Stimulated activated CD8-positive, alpha-beta memory T cell treated with anti-CD3 and anti-CD28 coated beads, Interleukin-15, amount 100 ng/mL, for 1 hour (primary cell): ENCODE data around the gene SLC49A3.

Experiments
- DNase-seq: peaks from one replicate; pipeline ENCODE4 v3.0.0-alpha.2; 2020; ENCODE audit warnings: low read depth

The SLC49A3 gene

GRCh38 chr4:665381-665750 lies 23.6 kb downstream of the SLC49A3 start:
- DNase-seq = no peak

- DNase-seq = no peak
These were observed 24.2 kb downstream of the SLC49A3 start for GRCh38 chr4:664713-665231.

- peak; percentile 51 for DNase-seq
These were observed 25.2 kb downstream of the SLC49A3 start for GRCh38 chr4:663438-664428.

- DNase-seq = no peak
These were observed 25.9 kb downstream of the SLC49A3 start for GRCh38 chr4:663046-663437.

GRCh38 chr4:661881-662761 lies 26.8 kb downstream of the SLC49A3 start:
- DNase-seq = no peak

DNA sequence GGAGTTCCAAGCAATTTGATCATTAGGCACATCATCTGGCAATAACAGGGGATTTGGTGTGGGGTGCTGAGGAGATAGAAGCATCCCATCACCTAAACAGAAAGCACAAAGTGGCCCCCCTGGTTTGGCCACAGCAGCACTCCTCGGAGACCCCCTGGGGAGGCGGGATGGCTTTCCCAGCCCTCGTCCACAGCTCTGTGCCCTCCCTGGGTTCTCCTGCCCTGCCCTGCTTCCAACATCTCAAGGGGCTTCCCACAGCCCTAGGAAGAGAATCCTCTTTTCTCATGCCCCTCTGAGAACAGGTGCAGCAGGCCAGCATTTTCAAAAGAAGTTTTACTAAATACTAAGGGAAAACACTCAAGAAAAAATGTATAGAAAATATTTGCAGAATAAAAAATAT lies 27.7 kb downstream of the SLC49A3 start:
- no peak for DNase-seq

DNA sequence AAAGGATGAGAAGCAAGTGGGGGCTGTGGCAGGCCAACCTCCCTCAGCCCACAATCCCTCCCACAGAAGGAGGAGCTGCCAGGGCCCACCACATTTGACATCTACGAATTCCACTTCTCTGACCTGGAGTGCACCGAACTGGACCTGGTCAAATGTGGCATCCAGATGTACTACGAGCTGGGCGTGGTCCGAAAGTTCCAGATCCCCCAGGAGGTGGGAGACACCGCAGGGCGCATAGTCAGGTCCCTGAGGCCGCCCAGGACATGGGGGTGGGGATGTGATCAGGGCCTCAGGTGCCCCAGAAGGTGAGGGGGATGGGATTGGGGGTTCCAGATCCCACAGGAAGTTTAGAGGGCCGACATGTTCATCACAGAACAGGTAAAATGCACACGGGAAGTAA lies 28.6 kb downstream of the SLC49A3 start:
- no peak for DNase-seq

DNA sequence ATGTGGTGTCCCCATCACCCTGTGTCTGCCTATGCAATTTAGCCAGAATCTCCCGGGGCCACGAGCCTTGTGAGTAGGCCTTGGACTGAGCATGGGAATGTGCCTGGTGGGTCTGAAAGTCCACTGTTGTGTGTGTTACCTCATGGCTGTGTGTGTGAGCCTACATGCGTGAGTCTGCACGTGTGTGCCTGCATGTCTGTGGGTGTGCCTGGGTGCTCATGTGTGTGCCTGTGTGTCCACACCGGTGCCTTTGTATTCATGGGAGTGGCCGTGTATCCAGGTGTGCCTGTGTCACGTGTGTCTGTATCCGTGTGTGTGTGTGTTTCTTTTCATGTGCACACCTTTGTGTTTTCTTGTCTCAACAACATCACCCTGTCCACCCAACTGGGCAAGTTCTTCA lies 29.1 kb downstream of the SLC49A3 start:
- no peak for DNase-seq

DNA sequence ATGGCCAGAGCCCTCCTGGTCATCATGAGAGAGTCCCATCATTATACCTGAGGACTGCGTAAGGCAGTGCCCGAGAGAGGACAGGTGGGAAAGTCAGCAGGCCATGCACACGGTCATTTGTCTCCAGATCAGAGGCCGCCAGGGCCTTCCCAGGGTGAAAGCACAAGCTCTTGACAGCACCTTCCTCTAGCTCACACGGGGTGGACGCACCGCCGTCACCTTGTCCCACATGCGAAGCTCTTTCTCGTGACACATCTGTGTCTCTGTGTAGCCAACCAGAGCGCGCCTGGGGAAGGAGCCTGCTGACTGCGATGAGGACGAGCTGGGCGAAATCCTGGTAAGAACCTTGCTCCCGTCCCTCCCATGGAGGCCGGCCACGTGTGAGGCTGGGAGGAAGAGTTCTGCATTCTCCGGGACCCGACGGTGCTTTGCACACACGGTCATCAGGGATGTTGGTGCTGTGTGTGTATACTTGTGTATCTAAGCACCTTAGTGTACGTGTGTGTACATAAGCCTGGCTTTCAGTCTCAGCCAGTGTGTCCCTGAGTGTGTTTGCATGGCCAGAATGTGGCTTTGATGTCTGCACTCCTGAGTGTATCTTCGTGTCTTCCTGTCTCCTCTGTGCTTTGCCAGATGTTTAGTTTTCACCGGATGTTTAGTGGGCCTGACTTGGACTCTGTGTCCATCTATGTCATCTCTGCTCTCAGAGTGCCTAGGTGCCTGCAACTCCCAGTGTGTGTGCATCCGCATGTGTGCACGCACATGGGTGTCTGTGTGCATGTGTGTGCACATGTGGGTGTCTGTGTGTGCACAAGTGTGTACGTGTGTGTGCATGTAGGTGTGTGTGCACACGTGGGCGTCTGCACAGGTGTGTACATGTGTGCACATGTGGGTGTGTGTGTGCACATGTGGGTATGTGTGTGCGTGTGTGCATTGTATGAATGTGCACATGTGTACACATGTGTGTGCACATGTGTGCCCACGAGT lies 30.0 kb downstream of the SLC49A3 start:
- DNase-seq = no peak

DNA sequence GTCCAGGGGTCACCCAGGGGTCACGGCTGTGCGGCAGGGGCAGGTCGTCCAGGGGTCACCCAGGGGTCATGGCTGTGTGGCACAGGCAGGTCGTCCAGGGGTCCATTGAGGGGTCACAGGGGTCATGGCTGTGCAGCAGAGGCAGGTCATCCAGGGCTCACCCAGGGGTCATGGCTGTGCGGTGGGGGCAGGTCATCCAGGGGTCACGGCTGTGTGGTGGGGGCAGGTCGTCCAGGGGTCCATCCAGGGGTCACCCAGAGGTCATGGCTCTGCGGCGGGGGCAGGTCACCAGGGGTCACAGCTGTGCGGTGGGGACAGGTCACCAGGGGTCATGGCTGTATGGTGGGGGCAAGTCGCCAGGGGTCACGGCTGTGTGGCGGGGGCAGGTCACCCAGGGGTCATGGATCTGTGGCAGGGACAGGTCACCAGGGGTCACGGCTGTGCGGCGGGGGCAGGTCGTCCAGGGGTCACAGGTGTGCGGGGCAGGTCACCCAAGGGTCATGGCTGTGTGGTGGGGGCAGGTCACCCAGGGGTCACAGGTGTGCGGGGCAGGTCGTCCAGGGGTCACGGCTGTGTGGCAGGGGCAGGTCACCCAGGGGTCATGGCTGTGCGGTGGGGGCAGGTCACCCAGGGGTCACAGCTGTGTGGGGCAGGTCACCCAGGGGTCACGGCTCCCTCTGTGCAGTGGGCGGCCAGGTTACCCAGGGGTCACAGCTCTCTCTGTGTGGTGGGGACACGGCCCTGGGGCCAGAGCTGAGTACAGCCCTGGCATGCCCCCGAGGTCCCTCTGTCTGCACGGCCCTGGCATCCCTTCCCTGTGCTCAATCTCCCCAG lies 30.9 kb downstream of the SLC49A3 start:
- no peak for DNase-seq

DNA sequence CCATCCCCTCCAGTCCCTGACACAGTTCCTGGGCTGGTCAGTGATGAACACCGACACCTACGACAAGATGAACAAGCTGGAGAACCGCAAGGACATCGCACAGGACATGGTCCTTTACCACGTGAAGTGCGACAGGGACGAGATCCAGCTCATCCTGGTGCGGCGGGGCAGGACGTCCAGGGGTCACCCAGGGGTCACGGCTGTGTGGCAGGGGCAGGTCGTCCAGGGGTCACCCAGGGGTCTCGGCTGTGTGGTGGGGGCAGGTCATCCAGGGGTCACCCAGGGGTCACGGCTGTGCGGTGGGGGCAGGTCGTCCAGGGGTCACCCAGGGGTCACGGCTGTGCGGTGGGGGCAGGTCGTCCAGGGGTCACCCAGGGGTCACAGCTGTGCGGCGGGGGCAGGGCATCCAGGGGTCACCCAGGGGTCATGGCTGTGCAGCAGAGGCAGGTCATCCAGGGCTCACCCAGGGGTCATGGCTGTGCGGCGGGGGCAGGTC lies 31.6 kb downstream of the SLC49A3 start:
- no peak for DNase-seq

GRCh38 chr4:656436-657337 lies 32.3 kb downstream of the SLC49A3 start:
- no peak for DNase-seq

GRCh38 chr4:655464-656151 lies 33.3 kb downstream of the SLC49A3 start:
- no peak for DNase-seq

- no peak for DNase-seq
These were observed 34.0 kb downstream of the SLC49A3 start for GRCh38 chr4:654871-655463.

- DNase-seq = no peak
These were observed 34.5 kb downstream of the SLC49A3 start for GRCh38 chr4:654503-654845.

GRCh38 chr4:653831-654502 lies 35.0 kb downstream of the SLC49A3 start:
- DNase-seq = no peak

DNA sequence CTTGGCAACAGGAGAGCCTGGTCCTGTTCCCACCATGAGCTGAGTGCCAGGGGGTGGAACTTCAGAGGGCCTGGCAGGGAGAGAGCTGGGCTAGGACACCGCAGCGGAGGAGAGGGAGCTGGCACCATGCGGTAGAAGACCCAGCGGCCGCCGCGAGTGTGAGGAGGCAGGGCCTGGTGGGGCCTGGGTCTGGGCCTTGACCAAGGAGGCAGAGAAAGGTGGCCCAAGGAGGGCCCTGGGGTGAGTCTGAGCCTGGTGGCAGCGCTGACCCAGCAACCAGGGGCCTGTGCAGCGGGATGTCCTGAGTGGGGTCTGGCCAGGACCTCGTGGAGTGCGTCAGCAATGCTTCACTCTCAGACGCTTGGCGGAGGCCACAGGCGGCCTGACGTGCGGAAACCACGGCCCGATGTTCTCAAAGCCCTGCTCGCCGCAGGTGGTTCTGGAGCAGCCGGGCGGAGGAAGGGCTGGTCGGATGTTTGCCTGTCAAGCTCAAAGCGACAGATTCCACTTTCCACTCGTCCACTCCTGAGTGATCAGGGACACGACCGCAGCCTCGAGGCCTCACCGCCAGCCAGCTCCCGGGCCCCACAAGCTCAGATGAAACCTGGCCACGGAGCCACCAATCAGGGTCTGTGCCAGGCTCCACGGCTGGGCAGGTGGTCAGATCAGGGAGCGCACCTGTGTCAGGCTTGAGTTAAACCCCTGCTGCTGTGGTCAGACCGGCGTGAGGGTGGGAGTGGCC lies 35.7 kb downstream of the SLC49A3 start:
- DNase-seq = no peak
